Airway epithelial cell (primary cell): ENCODE data around the gene SETD3. TPM values are rescaled to one million over a fixed set of nuclear protein-coding genes. Genes with fewer than 3 reads are reported as not detected.

Source experiments
- total RNA-seq: library from RNA; depleted of rRNA; stranded (reverse); fragments of >200 nt; gene quantifications from 2 replicates; pipeline ENCODE4 v1.2.3, GENCODE V29; 2015

Gene SETD3
- total RNA-seq, result 37.1 and 44.3 TPM in 2 replicates

DNA sequence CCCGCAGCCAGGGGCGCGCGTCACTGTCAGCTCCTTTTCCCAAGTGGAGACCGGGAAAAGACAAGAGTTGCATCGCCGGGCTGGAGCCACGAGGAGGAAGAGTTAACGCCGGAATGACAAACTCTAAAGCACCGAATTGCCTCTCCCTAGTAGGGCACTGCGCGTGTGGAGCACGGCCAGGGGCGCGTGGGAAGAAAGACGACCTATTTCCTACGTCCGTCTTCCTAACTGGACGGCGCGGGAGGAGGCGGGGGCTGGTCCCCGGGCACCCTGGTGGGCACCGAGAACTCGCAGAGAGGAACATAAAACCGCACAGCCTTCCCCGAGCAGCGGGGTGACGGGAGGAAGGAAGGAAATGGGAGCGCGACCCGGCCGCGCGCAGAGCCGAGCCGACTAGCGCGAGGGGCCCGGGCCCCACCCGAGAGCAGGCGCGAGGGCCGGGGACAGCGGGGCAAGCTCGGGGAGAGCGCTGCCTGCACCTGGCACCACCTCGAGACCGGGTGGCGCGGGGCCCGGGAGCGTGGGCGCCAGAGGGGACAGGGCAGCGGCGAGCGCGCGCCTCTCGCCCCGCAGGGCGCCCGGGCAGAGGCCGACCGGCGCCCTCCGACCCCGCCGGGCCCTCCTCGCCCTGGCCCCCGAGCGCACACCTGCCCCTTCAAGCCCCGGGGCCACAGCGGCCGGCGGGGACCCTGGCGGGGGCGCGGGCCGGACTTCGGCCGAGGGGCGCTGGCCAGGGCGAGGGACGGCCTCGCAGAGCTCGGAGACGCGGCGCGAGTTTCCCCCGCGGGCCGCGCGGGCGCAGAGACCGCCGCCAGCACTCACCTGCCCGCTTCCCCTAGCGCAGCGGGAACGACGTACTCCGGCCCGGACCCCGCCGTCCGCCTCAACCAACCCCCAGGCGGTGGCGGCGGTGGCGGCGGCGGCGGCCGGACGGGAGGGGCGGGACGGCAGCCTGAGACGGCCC lies at the start of gene SETD3:
Gene SETD3 (minus strand): TSS at position 954 of the 964 bp plus-strand sequence. CDS start 15,054 bp downstream, outside the sequence.

DNA sequence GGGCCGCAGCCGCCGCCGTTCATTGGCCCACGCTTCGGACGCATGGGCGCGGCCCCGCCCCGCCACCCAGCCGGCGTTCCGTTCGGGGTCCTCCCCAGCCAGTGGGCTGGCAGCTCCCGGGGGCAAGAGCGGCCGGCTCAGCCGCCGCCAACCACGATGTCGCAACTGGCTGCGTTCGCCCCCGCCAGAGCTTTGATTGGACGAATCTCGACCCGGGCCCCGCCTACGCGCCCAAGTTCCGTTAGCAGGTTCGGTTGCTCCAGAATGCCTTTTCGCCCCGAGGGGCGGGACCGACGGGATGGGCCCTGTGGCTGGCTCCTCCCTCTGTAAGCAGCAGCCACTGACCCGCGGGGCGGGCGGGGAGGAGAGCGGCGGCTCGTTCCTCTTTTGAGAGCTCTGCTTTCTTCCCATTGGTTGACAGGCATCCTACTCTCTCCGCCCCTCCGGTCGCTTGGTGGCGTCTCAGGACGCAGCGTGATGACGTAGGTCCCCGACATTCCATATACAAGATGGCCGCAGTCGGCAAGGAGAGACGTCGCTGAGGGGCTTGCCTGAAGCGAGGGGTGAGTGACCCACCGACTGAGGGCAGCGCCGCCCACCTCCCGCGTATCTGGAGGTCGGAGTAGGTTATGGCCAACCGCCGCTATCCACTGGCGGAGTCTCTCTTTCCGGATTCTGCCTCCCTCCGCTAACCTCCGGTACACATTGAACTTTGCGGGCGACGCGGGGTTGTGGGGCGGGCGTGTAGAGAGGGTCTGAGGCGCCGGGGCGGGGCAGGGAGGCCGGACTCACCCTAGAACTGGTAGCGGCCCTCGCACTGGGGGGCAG lies 472 bp upstream of the SETD3 start, which contains the start of gene CCNK:
Gene CCNK (plus strand): TSS at position 493 of the 828 bp plus-strand sequence. CDS start 11,269 bp downstream, outside the sequence.

Other genes starting within 250 kb of the SETD3 start
- gene BCL11B, start 208.7 kb downstream of the SETD3 start, total RNA-seq, result 6.6 and 10.1 TPM in 2 replicates
- 7.5 and 16.9 TPM in 2 replicates for gene CCNK, start 550 bp upstream of the SETD3 start, total RNA-seq
- gene CCDC85C, start 123.3 kb upstream of the SETD3 start, total RNA-seq, result 28.5 and 42.3 TPM in 2 replicates
- gene HHIPL1, start 164.3 kb upstream of the SETD3 start, total RNA-seq, result 0.37 and 0.42 TPM in 2 replicates
- not detected in 2 replicates for gene CYP46A1, start 203.4 kb upstream of the SETD3 start, total RNA-seq